Lung (tissue), 12 donors: Measurements from ENCODE around the gene CCDC9B. TPM values are rescaled to one million over a fixed set of nuclear protein-coding genes. Genes with fewer than 3 reads are reported as not detected.
A peak's percentile ranks its signal among the peaks of the same experiment; 100 is the strongest.

Experiments
- ATAC-seq: fragments of 200-7000 bp; cut with Tn5 transposase; one replicate; pipeline ENCODE4 v1.9.1; 2020; ENCODE audit warnings: moderate number of reproducible peaks; ENCODE audit not compliant: insufficient read depth, low FRiP score
- DNase-seq, 3 donors: peaks; one replicate each; pipeline ENCODE4 v3.0.0-alpha.2; 2013 to 2017
- H3K27ac ChIP-seq, 2 donors: one replicate each; pipeline ENCODE4 v1.5.1; 2013; ENCODE audit warnings: mild to moderate bottlenecking in 2 of 2, moderate library complexity in 2 of 2, control low read depth in 1 of 2, inconsistent platforms in 1 of 2, low read depth in 1 of 2, low read length in 1 of 2
- H3K27me3 ChIP-seq, 3 donors: one replicate each; pipeline ENCODE4 v1.5.1; 2013; ENCODE audit warnings: low read length in 2 of 3; ENCODE audit not compliant: control insufficient read depth in 3 of 3, insufficient read depth in 3 of 3
- H3K36me3 ChIP-seq, 4 donors: one replicate each; pipeline ENCODE4 v1.5.1; 2013; ENCODE audit warnings: low read length in 4 of 4, mild to moderate bottlenecking in 1 of 4, moderate library complexity in 1 of 4; ENCODE audit not compliant: control insufficient read depth in 4 of 4, insufficient read depth in 4 of 4
- H3K4me1 ChIP-seq, 5 donors: one replicate each; pipeline ENCODE4 v1.5.1; 2013; ENCODE audit warnings: low read length in 5 of 5, mild to moderate bottlenecking in 2 of 5, moderate library complexity in 1 of 5; ENCODE audit not compliant: control insufficient read depth in 5 of 5, insufficient read depth in 5 of 5
- H3K4me3 ChIP-seq: one replicate; pipeline ENCODE4 v1.5.1; 2013; ENCODE audit warnings: mild to moderate bottlenecking, control low read depth, moderate library complexity
- H3K9ac ChIP-seq, 2 donors: one replicate each; pipeline ENCODE4 v1.5.1; 2013; ENCODE audit warnings: low read length in 2 of 2, control low read depth in 1 of 2; ENCODE audit not compliant: insufficient read depth in 1 of 2
- H3K9me3 ChIP-seq, 4 donors: one replicate each; pipeline ENCODE4 v1.5.1; 2013; ENCODE audit warnings: low read length in 3 of 4, mild to moderate bottlenecking in 1 of 4, moderate library complexity in 1 of 4; ENCODE audit not compliant: control insufficient read depth in 4 of 4, insufficient read depth in 3 of 4
- CTCF ChIP-seq: IDR thresholded peaks from 2 replicates; pipeline ENCODE4 v1.5.1; 2012; ENCODE audit warnings: mild to moderate bottlenecking; ENCODE audit errors: control extremely low read depth, extremely low read depth
- WGBS, 2 donors: extraction: QIAGEN DNeasy Blood & Tissue Kit; methylation state at CpG; one replicate each; pipeline ENCODE4 v1.1.7; 2013; 5-methylcytosine and 5-hydroxymethylcytosine counted together
- polyA plus RNA-seq, 2 donors: library from polyadenylated mRNA; stranded (reverse); fragments of 200-250 nt; gene quantifications; one replicate each; pipeline ENCODE4 v1.2.1, GENCODE V29; 2013
- total RNA-seq, 2 donors: library from RNA; depleted of rRNA in 1 of 2; stranded (reverse); fragments of >200 nt in 1 of 2; gene quantifications; one replicate each; pipeline ENCODE4 v1.2.1, GENCODE V29; 2014 to 2021
- donor health status: control.
- donor health status: control.
- donor health status: Bipolar disorder and iron deficiency.
- donor health status: healthy.
- donor health status: DM: yes; HTN: yes; CAD: no.

The CCDC9B gene
- total and polyA plus RNA-seq, 4 donors, result 4.4 to 42.1 (median 14.9) TPM

- Histone ChIP-seq H3K4me1 (peaks cover 0 to 8% (median 4%) of the 10 kb centered on the region in 5 donors), H3K36me3 (peaks cover 0 to 4% (median 0%) of the 10 kb centered on the region in 4 donors), H3K9me3 (no peaks in the 10 kb centered on the region), H3K27me3 (peaks cover 0 to 2% (median 0%) of the 10 kb centered on the region in 3 donors), H3K4me3 (no peak overlapping the region), H3K9ac (no peak overlapping the region), H3K27ac (peak overlapping the region in 1 of 2 donors; percentile 83)
- 95% methylated on average over 10 of the region's 10 CpGs for WGBS, 2 donors
- no peak for TF ChIP-seq CTCF
- no peak for DNase-seq
- no peak for ATAC-seq
Measured at GRCh38 chr15:40380636-40381035, 39.9 kb upstream of the CCDC9B start.

GRCh38 chr15:40379853-40380252 lies 39.1 kb upstream of the CCDC9B start:
- Histone ChIP-seq H3K27ac (peak overlapping the region in 1 of 2 donors; percentile 83), H3K4me3 (no peak overlapping the region), H3K9ac (no peak overlapping the region), H3K27me3 (peaks cover 0 to 2% (median 0%) of the 10 kb centered on the region in 3 donors), H3K4me1 (peaks cover 0 to 8% (median 4%) of the 10 kb centered on the region in 5 donors), H3K36me3 (no peaks in the 10 kb centered on the region), H3K9me3 (no peaks in the 10 kb centered on the region)
- ATAC-seq (peak; percentile 65), DNase-seq (peak in 2 of 3 donors; percentile 11 to 45)
- no peak for TF ChIP-seq CTCF
- WGBS, 2 donors, result 9 to 14% methylated on average over 4 of the region's 4 CpGs

GRCh38 chr15:40379374-40379773 lies 38.6 kb upstream of the CCDC9B start:
- Histone ChIP-seq H3K9me3 (no peaks in the 10 kb centered on the region), H3K9ac (no peak overlapping the region), H3K4me3 (no peak overlapping the region), H3K36me3 (no peaks in the 10 kb centered on the region), H3K27ac (peak overlapping the region in 1 of 2 donors; percentile 72), H3K4me1 (peaks cover 0 to 8% (median 4%) of the 10 kb centered on the region in 5 donors), H3K27me3 (peaks cover 0 to 2% (median 0%) of the 10 kb centered on the region in 3 donors)
- no peak for TF ChIP-seq CTCF
- no peak for DNase-seq
- no peak for ATAC-seq
- 83 to 87% methylated on average over 4 of the region's 4 CpGs for WGBS, 2 donors

GRCh38 chr15:40377606-40378005 lies 36.9 kb upstream of the CCDC9B start:
- Histone ChIP-seq H3K27me3 (peaks cover 0 to 2% (median 0%) of the 10 kb centered on the region in 3 donors), H3K9me3 (no peaks in the 10 kb centered on the region), H3K4me1 (peaks cover 0 to 2% (median 0%) of the 10 kb centered on the region in 5 donors), H3K4me3 (no peak overlapping the region), H3K27ac (no peak overlapping the region), H3K36me3 (no peaks in the 10 kb centered on the region), H3K9ac (no peak overlapping the region)
- no peak for ATAC-seq
- 76 to 86% methylated on average over 3 of the region's 3 CpGs for WGBS, 2 donors
- no peak for TF ChIP-seq CTCF
- DNase-seq, result no peak
